HUES48 (cell line): Measurements from ENCODE around the gene CBR3.

Source experiments
- H3K27ac ChIP-seq: one replicate; pipeline ENCODE4 v1.7.0; 2013; ENCODE audit warnings: low read depth, low read length, inconsistent platforms
- H3K27me3 ChIP-seq: 2 replicates; pipeline ENCODE4 v1.6.1; 2013; ENCODE audit warnings: mild to moderate bottlenecking, low read length; ENCODE audit not compliant: control insufficient read depth, insufficient read depth
- H3K36me3 ChIP-seq: 2 replicates; pipeline ENCODE4 v1.6.1; 2013; ENCODE audit warnings: low read length; ENCODE audit not compliant: control insufficient read depth, insufficient read depth
- H3K4me1 ChIP-seq: 2 replicates; pipeline ENCODE4 v1.6.1; 2013; ENCODE audit warnings: mild to moderate bottlenecking, low read length; ENCODE audit not compliant: control insufficient read depth, insufficient read depth
- H3K4me3 ChIP-seq: 2 replicates; pipeline ENCODE4 v1.5.1; 2013; ENCODE audit warnings: mild to moderate bottlenecking, low read depth, low read length
- H3K9ac ChIP-seq: 2 replicates; pipeline ENCODE4 v1.6.1; 2013; ENCODE audit warnings: mild to moderate bottlenecking, low read depth, low read length, moderate library complexity
- H3K9me3 ChIP-seq: 2 replicates; pipeline ENCODE4 v1.6.1; 2013; ENCODE audit warnings: low read length; ENCODE audit not compliant: control insufficient read depth, insufficient read depth

Gene CBR3

DNA sequence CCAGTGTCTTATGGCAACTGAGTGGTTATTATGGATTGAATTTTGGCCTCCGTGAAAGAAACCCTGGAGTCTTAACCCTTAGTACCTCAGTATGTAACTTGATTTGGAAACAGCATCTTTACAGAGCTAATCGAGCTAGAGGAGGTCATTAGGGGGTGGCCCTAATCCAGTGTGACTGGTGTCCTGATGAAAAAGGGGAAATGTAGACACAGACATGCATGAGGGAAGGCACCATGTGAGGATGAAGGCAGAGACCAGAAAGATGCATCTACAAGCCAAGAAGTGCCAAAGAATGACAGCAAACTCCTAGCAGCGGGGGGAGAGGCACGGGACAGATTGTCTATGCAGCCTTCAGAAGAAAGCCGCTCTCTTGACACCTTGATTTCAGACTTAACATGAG, 36.5 kb downstream of the CBR3 start:
- H3K27ac ChIP-seq: no peak overlapping the region
- H3K27me3 ChIP-seq: no peaks in the 10 kb centered on the region
- H3K4me3 ChIP-seq: no peak overlapping the region
- peaks cover 5% of the 10 kb centered on the region; the same call in 1 of the 2 replicates for H3K36me3 ChIP-seq
- H3K9me3 ChIP-seq: no peaks in the 10 kb centered on the region
- no peak overlapping the region for H3K9ac ChIP-seq
- no peaks in the 10 kb centered on the region for H3K4me1 ChIP-seq

DNA sequence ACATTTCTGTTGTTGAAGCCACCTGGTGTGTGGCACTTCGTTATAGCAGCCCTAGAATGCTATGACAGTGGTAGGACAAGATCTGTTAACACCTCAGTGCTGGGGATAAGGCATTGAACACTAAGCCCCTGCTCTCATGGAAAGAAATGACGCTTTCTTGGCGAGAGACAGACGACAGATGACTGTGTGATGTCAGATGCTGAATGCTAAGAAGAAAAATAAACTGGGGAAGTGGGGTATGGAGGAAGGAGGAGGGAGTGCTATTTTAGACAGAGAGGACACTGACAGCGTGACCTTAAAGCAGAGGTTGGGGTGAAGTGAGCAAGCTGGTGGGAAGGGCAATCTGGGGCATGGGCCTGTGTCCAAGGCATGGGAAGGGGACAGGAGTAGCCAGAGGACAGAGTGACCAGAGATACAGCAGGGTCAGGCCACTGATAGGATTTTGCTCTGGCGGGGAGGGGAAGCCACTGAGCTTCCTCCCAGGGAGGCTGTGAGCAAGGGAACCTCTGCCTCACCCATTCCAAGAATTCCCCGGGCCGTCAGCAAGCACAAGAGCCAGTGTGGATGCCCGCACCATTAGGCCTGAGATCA, 37.0 kb downstream of the CBR3 start:
- H3K4me3 ChIP-seq: no peak overlapping the region

DNA sequence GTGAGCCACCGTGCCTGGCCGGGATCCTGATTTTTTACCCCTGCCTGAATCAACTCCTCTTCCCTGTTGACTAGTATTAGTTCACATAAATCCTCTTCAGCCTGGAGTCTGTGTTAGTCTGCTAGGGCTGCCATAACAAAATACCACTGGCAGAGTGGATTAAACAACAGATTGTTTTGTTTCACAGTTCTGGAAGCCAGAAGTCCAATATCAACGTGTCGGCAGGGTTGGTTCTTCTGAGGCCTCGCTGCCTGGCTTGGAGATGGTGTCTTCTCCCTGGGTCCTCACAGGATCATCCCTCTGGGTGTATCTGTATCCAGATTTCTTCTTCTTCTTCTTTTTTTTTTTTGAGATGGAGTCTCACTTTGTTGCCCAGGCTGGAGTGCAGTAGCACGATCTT, 39.9 kb downstream of the CBR3 start:
- no peak overlapping the region for H3K27ac ChIP-seq
- H3K36me3 ChIP-seq: peaks cover under 1% of the 10 kb centered on the region; the same call in 1 of the 2 replicates
- no peak overlapping the region for H3K4me3 ChIP-seq
- no peaks in the 10 kb centered on the region for H3K27me3 ChIP-seq
- H3K4me1 ChIP-seq: no peaks in the 10 kb centered on the region
- no peaks in the 10 kb centered on the region for H3K9me3 ChIP-seq
- no peak overlapping the region for H3K9ac ChIP-seq

More for the DNA sequence above, 37.0 kb downstream of the CBR3 start:
- Histone ChIP-seq H3K27me3 (no peaks in the 10 kb centered on the region), H3K9ac (no peak overlapping the region), H3K27ac (no peak overlapping the region), H3K9me3 (no peaks in the 10 kb centered on the region), H3K4me1 (no peaks in the 10 kb centered on the region), H3K36me3 (peaks cover 5% of the 10 kb centered on the region; the same call in 1 of the 2 replicates)

DNA sequence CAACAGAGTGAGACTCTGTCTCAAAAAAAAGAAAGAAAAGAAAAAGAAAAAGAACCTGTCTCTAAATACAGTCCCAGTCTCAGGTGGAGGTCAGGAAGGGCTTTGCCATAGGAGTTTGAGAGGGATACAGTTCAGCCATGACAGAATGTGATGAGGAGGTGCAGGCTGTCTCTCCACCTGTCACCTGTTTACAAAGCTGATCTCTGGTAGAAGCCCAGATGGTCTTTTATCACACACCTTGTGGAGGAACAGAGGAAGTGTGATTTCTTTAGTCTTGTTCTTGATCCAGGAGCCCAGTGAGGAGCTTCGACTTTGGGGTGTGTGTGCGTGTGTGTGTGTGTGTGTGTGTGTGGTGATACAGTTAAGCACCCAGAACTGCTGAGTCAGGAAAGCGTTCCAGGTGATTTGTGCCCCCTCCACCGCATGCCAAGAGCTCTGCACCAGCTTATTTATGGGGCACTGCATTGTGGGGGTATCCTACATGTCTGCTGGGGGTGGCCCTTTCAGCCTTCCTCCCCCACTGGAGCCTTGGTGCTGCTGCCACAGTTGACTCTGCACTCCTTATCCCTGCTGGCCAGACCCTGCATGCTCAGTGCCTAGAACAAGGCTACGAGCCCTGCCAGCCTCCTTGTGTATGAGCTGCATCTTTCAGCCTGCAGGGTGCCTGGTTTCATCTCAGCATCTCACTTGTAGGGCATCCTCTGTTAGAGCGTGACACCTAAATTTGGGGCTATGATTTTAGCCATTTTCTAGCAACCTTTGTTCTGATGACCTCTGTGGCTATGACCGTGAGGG, 41.1 kb downstream of the CBR3 start:
- Histone ChIP-seq H3K27me3 (no peaks in the 10 kb centered on the region), H3K36me3 (no peaks in the 10 kb centered on the region), H3K4me1 (no peaks in the 10 kb centered on the region), H3K4me3 (no peak overlapping the region), H3K9ac (no peak overlapping the region), H3K27ac (no peak overlapping the region), H3K9me3 (no peaks in the 10 kb centered on the region)

DNA sequence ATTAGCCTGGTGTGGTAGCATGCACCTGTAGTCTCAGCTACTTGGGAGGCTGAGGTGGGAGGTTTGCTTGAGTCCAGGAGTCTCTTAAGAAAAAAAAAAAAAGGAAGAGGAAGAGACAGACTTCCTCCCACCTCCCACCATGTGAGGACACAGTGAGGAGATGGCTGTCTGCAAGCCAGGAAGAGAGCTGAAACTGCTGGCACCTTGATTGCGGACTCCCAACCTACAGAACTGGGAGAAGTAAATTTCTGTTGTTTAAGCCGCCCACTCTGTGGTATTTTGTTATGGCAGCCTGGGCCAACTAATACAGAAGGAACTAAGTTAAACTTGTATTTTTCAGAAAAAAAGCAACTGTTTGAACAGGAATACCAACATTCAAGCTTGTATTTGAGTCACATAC, 43.5 kb downstream of the CBR3 start:
- no peak overlapping the region for H3K4me3 ChIP-seq
- no peaks in the 10 kb centered on the region for H3K9me3 ChIP-seq
- H3K27me3 ChIP-seq: no peaks in the 10 kb centered on the region
- H3K4me1 ChIP-seq: no peaks in the 10 kb centered on the region
- H3K36me3 ChIP-seq: no peaks in the 10 kb centered on the region
- H3K27ac ChIP-seq: no peak overlapping the region
- H3K9ac ChIP-seq: no peak overlapping the region

DNA sequence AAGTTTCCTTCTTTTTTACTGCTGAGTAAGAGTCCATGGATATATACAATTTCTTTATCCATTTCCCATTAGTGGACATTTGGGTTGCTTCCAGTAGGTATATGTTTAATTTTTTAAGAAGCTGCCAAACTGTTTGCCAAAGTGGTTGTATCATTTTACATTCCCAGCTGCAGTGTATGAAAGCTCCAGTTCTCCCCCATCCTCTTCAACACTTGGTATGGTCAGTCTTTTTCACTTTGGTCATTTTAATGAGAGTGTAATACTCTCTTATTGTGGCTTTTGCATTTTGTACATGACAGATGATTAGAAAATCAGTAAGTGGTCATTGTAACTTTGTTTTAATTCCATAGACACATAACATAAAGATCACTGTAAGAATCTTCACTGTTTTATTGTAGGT, 44.3 kb downstream of the CBR3 start:
- H3K4me1 ChIP-seq: no peaks in the 10 kb centered on the region
- H3K27ac ChIP-seq: no peak overlapping the region
- H3K9me3 ChIP-seq: no peaks in the 10 kb centered on the region
- no peaks in the 10 kb centered on the region for H3K36me3 ChIP-seq
- H3K4me3 ChIP-seq: no peak overlapping the region
- no peak overlapping the region for H3K9ac ChIP-seq
- no peaks in the 10 kb centered on the region for H3K27me3 ChIP-seq

DNA sequence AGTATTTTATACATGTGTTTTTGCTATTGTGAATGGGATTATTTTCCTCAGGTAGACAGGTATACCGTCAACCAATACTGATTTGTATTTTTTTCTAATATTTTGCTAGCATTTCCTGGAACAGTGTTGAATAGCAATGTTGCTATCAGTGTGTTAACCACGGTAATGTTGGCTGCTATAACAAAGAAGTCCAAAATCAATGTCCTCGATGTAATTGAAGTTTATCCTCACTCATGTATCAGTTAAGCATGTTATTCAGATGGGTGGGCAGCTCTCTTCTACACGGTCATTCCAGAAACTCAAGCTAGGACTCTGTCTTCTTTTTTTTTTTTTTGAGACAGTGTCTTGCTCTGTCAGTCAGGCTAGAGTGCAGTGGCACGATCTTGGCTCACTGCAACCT, 46.1 kb downstream of the CBR3 start:
- Histone ChIP-seq H3K36me3 (no peaks in the 10 kb centered on the region), H3K9ac (no peak overlapping the region), H3K4me3 (no peak overlapping the region), H3K9me3 (no peaks in the 10 kb centered on the region), H3K27me3 (no peaks in the 10 kb centered on the region), H3K27ac (no peak overlapping the region), H3K4me1 (no peaks in the 10 kb centered on the region)

DNA sequence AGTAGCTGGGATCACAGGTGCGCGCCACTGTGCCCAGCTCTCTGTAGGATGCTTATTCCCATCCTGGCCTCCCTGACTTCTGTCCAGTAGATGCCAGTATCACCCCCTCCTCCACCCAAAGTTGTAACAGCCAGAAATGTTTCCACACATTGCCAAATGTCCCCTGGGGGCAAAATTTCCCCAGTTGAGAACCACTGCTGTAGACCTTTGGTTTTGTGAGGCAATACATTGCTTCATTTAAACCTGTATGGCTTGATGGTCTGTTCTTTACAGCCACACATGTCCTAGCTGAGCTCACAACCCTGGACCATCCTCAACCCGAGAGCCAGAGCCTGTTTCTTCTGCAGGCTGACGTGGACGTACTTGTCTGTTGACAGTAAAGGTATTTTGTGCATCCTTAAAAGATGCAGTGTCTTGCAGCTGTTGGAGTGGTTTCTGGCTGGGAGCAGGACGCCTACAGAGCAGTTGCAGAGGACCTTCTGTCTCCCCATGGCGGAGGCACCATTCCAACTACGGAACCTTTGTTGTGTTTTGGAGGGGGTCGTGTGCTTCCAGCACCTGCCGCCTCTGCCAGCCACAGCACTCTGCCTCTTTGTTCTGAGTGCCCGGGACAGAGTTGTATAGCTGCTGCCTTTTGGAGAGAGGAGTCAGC, 48.4 kb downstream of the CBR3 start:
- Histone ChIP-seq H3K4me1 (peaks cover 5% of the 10 kb centered on the region), H3K27me3 (no peaks in the 10 kb centered on the region), H3K36me3 (no peaks in the 10 kb centered on the region), H3K27ac (no peak overlapping the region), H3K9ac (no peak overlapping the region), H3K9me3 (no peaks in the 10 kb centered on the region), H3K4me3 (no peak overlapping the region)

DNA sequence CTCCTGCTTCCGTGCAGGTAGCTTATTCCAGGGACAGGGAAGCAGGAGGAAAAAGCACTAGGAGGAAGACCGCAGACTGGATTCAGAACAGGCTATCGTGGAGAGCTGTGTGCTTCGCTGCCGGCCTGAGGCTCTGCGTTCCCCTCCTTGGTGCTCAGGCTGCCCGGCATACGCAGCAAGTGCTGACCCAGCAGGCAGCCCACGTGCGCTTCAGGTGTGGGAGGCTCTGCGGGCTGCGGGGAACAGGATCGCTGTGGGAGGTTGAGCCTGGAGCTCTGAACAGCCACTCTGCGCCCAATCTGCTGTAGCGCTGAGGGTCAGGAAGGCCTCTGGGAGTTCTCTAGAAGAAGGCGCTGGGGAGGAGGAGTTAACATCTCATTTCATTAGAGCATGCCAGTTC, 49.7 kb downstream of the CBR3 start:
- Histone ChIP-seq H3K27me3 (no peaks in the 10 kb centered on the region), H3K27ac (no peak overlapping the region)

DNA sequence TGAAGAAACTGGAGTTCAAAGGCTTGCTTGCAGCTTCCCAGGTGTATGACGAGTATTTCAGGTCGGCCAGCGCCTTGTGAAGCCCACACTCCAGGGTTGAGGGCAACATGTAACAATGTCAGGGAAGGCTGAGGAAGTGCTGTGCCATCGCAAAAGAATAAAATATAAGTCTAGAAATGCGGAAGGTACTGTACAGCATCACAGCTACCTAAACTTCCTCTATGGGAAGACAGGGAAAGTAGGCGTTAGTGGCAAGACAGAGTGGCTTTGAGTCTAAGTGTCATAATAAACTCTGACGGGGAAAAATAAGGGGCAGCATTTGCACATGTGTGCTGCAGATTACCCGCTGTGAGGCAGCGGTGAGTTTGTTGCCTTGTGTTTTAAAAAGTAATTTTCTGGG, 50.6 kb downstream of the CBR3 start:
- Histone ChIP-seq H3K27me3 (no peaks in the 10 kb centered on the region), H3K36me3 (no peaks in the 10 kb centered on the region), H3K9ac (no peak overlapping the region), H3K4me3 (no peak overlapping the region), H3K27ac (no peak overlapping the region), H3K9me3 (no peaks in the 10 kb centered on the region), H3K4me1 (peaks cover 8% of the 10 kb centered on the region)

More for the DNA sequence above, 49.7 kb downstream of the CBR3 start:
- Histone ChIP-seq H3K4me3 (no peak overlapping the region), H3K9ac (no peak overlapping the region), H3K4me1 (peaks cover 8% of the 10 kb centered on the region), H3K9me3 (no peaks in the 10 kb centered on the region), H3K36me3 (no peaks in the 10 kb centered on the region)

DNA sequence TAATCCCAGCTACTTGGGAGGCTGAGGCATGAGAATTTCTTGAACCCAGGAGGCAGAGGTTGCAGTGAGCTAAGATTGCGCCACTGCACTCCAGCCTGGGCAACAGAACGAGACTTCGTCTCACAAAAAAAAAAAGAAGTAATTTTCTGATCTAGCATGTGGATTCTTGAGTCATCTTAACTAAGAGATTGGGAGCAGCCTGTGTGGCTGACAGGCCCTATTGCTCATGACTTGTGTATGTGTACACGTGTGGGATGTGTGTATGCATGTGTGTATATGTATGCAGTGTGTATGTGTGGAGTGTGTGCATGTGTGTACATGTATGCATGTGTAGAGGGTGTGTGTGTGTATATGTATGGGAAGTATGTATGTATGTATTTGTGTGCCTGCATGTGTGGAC, 51.2 kb downstream of the CBR3 start:
- Histone ChIP-seq H3K4me3 (no peak overlapping the region), H3K4me1 (peaks cover 8% of the 10 kb centered on the region), H3K27me3 (no peaks in the 10 kb centered on the region), H3K9ac (no peak overlapping the region), H3K27ac (no peak overlapping the region), H3K36me3 (no peaks in the 10 kb centered on the region), H3K9me3 (no peaks in the 10 kb centered on the region)
